ENCODE data around the gene PAEP.
A peak's percentile ranks its signal among the peaks of the same experiment; 100 is the strongest.
"Not testable (repeated sequence)": the region's sequence is repeated elsewhere in the genome, so short reads cannot be mapped to it uniquely, and the experiment has no call there.

Gene PAEP

DNA sequence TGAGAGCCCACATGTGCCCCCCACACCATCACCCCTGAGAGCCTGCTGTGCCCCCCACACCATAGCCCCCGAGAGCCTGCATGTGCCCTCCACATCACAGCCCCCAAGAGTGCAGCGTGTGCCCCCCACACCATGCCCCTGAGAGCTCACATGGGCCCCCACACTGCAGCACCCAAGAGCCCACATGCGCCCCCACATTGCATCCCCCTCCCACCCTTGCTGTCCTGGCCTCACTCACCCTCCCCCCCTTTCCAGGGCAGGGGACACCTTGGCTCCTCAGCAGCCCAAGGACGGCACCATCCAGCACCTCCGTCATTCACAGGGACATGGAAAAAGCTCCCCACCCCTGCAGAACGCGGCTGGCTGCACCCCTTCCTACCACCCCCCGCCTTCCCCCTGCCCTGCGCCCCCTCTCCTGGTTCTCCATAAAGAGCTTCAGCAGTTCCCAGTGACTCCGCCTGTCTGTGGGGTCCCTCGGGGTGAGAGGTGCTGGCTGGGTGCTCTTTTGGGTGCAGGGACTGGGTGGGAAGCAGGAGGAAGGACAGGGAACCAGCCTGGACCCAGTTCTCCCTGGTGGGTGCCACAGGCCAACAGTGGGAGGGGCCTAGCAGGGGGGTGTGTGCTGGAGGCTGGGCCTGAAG, 35.3 kb upstream of the PAEP start:
- DNase-seq (ENCODE audit: low read depth) = no peak

DNA sequence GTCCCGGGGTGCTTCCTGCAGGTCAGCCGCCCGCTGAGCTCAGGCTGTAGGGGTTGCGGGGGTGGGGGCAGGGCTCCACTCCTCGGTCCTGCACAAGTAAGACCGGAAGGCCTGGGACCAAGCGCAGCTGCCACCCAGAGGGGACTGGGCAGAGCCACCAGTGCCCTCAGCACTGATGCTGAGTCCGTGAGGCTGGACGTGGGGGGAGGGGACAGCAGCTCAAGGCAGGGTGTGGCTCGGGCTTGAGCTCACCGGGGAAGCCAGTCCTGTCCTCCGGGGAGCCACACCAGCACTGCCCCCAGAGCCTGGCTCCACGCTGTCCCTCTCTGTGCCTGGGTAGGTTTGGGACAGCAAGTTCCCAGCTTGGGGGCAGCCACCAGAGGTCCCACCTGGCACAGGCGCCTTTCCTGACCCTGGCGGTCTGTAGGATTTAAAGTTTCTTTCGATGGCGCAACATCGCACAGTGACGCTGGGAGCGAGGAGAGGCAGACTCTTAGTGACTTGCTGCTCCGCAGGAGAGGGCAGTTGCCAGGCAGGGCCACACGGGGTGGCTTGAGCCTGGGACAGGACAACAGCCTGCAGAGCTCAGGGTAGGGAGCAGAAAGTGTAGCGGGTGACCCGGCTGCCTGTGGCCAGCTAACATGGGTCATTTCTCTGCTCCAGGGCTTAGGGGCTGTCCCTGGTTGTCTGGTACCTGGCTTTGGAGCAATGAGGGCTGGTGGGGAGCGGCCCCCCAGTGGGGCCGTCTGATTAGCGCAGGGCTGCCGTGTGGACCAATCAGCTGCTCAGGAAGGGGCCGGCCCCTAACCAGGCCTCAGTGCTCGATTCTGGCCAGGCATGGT, 34.6 kb upstream of the PAEP start:
- DNase-seq (ENCODE audit: low read depth) = no peak

DNA sequence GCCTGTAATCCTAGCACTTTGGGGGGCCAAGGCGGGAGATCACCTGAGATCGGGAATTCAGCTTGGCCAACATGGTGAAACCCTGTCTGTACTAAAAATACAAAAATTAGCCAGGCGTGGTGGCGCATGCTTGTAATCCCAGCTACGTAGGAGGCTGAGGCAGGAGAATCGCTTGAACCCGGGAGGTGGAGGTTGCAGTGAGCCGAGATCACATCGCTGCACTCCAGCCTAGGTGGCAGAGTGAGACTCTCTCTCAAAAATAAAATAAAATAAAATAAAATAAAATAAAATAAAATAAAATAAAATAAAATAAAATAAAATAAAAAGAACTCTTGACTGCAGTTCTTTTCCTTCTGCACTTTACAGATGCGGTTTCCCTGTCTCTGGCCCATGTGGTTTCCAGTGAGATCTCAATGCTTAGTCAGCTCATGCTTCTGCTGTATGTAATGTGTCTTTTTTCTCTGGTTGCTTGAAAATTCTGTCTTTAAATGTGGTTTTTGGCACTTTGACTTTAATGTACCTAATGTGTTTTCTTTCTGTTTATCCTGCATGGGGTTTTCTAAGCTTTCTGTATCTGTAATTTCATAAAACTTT, 32.6 kb upstream of the PAEP start:
- DNase-seq (ENCODE audit: low read depth) = not testable (repeated sequence)

DNA sequence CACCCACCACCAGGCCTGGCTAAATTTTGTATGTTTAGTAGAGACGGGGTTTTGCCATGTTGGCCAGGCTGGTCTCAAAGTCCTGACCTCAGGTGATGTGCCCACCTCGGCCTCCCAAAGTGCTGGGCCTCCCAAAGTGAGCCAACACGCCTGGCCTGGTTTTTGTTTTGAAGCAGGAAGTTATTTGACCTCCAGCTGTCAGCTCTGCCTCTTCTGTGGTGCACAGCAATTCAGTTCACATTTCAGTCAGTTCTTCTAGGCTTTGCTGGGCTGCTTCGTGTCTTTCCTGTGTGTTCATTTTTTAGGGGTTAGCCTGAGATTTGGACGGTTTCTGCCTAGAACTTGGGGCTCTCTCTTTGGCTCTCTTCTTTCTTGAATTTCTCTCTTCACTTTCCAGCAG, 31.4 kb upstream of the PAEP start:
- DNase-seq (ENCODE audit: low read depth) = no peak

DNA sequence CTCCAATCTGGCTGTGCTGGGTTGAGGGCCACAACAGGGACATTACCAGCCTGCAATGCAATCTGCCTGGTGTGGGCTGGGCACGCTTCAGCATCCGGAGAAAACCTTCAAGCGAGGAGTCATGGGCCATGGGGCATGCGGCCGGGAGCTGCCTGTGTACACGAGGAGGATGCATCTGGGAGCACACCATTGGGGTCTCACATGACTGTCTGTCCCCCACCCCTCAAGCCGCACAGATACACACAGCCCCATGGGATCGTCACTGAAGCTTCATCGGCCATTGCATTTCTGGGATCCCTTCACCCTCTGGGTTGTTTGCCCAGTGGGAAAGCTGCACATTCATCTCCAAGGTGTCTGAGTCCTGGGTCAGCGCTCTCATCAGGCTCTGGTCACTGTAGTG, 30.5 kb upstream of the PAEP start:
- DNase-seq (ENCODE audit: low read depth) = no peak

DNA sequence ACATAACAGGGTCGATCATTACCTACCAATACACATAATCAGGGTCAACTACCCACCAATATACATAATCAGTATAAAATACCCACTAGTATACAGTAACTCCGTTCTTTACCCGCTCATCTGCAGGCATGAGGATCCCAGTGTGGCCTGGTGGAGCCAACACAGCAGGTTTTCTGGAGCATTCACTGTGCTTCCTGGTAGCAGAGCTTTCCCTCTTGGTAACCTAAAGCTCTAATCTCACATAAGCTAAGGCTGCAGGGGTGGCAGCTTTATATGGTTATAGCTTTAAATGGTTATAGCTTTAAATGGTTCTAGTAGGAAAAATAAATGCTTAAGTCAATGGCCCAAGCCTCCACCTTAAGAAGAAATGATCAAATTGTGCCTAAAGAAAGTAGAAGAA, 28.4 kb upstream of the PAEP start:
- DNase-seq (ENCODE audit: low read depth) = no peak

DNA sequence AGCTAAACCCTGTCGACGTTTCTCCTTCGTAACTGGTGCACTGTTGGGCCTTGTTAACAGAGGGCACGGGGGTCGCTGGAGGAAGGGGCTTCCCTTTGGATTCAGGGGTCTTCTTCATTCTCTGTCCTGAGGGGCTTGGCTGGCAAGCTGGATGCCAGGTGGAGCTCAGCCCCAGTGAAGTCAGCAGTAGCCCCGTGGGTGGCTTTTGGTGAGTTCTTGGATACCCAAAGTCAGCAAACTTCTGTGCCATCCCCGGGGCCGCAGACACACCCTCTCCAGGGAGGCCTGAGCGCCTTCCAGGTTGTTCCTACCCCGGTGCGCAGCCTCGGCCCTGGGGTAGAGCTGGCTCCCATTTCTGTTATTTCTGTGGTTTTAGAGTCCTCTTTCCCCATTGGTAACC, 27.9 kb upstream of the PAEP start:
- no peak for DNase-seq (ENCODE audit: low read depth)

DNA sequence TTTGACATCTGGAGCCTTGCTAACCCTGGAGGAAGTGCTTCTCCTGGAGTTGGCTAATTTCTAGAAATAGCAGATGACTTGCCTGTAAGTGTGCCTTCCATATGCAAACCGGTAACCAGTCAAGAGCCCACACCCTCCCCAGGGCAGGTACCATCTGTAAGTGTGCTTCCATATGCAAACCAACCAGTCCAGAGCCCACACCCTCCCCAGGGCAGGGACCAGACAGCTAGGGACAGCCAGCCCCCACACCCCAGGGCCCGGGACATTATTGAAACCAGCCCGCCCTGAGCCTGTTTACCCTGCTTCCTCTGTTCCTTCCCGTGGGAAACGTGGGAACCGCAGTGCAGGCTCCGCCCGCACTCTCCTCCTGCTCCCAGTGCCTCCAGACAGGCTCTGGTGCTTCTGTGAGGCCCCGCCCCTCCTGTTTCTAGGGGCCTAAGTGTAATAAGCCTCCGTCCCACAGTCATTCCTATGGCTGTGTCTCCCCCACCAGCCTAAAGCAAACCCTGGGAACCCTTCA, 27.3 kb upstream of the PAEP start:
- DNase-seq (ENCODE audit: low read depth) = not testable (repeated sequence)

DNA sequence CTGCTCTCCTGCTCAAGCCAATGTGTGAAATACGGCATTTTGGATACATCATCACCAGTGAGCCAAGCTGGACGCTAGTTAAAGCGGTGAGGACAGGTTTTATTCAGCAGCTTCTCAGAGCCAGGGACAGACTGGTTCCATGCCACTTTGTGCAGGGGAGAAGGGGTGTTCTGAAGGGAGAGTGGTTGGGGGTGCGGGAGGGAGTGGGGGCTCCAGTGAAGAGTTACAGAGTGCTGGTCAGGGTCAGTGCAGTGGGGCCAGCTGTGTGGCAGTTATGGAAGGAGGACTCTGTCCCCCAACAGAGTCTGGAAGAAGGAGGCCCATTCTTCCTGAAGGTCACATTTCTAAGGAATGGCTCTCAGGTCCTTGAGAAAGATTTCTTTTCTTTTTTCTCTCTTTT, 26.7 kb upstream of the PAEP start:
- not testable (repeated sequence) for DNase-seq (ENCODE audit: low read depth)

DNA sequence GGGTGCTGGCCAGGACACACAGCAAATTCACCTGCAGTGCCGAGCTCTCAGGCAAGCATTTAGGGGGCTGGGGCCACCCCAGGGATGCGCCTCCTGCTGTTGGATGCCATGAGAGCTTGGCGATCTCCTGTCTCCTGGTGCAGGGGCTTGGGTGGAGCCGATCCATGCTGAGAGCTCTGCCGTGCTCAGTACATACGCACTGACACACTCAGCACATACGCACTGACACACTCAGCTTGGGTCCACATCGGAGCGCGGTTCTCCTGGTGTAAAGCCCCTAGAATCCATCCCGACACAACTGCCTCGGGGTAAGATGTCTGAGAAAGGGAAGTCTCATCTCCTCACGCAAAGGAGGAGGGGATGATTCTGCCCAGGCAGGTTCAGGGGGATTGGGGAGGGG, 25.9 kb upstream of the PAEP start:
- not testable (repeated sequence) for DNase-seq (ENCODE audit: low read depth)

DNA sequence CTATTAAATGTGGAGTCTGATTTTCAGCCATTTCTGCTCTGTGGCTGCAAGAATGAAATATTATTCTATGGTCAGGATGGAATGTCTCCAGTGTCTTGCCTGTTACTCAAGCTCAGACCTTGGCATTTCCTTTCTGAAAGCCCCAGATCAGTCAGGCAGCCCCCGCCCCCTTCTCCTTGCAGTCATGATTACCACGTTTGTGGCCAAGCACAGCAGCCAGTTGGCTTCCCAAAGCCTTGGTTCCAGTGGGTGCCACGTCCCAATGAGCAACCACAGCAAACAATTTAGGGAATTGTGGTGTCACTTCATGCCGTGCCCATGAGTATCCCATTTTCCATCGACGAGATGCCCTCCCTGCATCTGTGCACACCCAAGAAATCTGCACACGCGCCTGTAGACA, 25.3 kb upstream of the PAEP start:
- peak; percentile 82 for DNase-seq (ENCODE audit: low read depth)

DNA sequence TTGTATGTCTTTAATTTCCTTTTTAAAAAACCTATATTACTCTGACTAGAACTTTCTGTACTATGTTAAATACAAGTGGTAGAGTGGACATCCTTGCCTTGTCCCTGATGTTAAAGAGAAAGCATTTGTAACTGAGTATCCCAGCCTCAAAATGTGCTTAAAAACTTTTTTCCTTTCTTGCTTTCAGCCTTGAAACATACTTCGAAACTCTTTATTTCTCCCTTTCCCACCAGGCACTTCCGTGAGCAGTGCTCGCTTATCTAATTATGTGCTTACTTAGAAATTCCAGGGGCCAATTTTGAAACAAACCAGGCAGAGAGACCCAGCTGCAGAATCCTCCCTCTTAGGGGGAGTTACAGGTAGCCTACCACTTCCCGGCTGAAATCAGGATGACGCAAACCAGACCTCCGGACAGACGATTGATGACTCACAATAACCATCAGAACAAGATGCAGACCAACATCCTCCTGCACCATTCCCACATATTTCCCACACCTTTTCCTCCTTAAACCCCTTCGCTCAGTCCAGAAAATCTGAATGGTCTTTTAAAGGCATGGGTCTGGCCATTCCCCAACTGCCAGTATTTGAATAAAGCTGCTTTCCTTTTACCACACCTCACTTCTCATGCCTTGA, 18.2 kb upstream of the PAEP start:
- not testable (repeated sequence) for DNase-seq (ENCODE audit: low read depth)

DNA sequence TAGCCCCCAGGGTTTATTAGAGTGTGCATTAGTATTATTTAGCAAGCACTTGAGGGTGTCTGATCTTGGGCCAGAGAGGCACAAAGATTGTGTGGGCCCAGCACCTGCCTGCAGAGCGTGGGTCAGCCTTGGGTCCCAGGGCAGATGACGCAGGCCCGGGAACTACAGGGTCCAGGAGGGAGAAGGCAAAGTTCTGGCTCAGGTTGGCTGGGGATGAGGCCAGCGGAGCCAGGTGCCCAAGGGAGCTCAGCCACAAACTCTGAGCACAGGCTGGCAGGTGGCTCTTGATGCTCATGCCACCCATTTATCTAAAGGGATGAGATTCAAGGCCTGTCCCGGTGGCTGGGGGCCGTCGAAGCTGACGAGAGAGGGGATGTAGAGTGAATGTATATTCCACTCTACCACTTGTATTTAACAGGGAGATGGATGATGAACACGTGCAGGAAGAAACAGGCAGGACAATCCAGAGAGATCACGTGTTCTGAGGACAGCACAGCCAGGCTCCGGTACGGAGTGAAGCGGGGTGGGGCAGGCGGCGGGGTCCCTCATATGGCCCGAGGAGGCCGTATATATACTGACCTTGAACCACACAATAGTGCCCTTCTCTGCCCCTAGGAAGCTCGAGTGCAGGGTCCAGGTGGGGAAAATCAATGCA, 16.4 kb upstream of the PAEP start:
- no peak for DNase-seq (ENCODE audit: low read depth)

DNA sequence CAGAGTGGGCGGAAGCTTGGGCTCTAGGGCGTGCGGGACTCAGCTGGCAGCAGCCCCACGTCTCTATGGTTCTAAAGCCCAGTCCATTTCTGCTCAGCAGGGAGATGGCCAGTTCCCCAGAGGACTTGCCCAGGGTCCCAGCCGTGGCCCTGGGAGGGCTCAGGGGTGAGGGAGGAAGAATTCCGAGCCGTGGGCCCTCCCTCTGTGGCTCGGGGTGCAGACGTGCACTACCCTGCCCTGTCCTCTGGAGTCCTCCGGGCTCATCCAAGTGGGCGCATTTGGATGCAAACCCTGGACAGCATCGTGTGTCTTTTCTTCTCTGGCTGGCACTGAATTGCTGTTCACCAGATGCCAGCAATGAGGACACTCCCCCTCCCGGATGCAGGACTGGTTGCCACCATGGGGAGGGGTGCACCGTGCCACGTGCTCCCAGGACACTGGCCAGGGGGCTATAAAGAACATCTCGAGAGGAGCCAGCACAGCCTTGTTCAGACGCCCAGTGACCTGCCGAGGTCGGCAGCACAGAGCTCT, 15.8 kb upstream of the PAEP start, which contains the start of gene OBP2A:
TSS of gene OBP2A (plus strand) at position 481 of the 531 bp plus-strand sequence. CDS start 55 bp downstream, outside the sequence.
- not testable (repeated sequence) for DNase-seq (ENCODE audit: low read depth)

DNA sequence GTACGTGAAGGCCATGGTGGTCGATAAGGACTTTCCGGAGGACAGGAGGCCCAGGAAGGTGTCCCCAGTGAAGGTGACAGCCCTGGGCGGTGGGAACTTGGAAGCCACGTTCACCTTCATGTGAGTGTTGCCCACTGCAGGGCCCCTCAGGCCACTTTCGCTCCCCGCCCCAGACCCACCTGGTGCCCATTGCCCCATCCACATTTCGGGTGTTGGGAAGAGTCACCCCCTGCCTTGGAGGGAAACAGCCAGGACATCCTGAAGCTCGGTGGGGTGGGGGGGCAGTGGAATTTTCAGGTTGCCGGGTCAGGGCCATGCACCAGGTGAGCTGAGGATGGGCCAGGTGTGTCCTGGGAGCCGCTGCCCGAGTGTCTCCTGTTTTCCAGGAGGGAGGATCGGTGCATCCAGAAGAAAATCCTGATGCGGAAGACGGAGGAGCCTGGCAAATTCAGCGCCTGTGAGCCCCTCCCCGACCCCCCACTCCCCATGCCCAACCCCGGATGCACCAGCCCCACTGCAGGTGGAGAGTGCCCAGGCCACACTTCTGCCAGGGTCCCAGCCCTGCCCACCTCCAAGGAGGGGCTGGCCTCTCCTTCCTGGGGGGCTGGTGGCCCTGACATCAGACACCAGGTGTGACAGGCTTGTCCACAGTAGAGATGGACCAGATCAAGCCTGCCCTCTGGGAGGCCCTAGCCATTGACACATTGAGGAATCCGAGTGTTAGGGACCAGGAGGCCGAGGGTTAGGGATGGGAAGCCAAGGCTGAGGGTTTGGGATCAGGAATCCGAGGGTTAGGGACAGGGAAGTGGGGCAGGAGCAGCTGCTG, 14.6 kb upstream of the PAEP start:
- not testable (repeated sequence) for DNase-seq (ENCODE audit: low read depth)

DNA sequence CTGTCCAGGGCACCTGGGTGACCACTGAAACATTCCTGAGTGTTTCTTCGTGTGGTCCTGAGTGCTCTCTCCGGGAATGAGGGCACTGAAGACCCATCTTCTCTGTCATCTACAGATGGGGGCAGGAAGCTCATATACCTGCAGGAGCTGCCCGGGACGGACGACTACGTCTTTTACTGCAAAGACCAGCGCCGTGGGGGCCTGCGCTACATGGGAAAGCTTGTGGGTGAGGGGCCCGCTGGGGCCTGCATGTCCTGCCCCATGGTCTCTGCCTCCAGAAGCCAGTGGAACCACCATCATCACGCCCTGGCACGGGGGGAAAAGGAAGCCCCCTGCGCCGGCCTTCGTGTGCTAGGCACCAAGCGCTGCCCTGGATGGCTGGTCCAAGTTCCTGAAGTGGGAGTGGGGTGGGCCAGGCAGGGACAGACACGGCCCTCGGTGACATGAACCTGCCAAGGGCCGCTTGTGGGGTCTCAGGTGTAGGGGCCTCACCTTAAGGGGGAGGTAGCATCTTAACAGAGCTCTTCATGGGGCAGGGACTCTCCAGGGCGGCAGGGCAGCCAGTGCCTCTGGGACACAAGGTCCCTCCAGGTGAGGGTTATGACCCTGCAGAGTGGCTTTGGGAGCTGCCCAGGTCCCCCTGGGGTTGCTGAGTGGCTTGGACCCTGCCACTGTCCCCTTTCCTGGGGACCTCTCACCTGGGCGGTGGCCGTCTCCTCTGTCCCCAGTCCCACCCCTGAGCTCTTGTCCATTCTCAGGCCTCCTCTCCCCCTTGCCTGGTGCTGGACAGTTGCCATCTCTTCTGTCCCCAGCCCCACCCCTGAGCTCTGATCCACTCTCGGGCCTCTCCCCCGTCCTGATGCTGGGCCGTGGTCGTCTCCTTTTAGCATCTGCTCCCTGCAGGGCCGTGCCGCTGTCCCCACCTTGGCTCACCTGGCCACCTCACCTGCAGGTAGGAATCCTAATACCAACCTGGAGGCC, 13.5 kb upstream of the PAEP start:
- DNase-seq (ENCODE audit: low read depth) = no peak

DNA sequence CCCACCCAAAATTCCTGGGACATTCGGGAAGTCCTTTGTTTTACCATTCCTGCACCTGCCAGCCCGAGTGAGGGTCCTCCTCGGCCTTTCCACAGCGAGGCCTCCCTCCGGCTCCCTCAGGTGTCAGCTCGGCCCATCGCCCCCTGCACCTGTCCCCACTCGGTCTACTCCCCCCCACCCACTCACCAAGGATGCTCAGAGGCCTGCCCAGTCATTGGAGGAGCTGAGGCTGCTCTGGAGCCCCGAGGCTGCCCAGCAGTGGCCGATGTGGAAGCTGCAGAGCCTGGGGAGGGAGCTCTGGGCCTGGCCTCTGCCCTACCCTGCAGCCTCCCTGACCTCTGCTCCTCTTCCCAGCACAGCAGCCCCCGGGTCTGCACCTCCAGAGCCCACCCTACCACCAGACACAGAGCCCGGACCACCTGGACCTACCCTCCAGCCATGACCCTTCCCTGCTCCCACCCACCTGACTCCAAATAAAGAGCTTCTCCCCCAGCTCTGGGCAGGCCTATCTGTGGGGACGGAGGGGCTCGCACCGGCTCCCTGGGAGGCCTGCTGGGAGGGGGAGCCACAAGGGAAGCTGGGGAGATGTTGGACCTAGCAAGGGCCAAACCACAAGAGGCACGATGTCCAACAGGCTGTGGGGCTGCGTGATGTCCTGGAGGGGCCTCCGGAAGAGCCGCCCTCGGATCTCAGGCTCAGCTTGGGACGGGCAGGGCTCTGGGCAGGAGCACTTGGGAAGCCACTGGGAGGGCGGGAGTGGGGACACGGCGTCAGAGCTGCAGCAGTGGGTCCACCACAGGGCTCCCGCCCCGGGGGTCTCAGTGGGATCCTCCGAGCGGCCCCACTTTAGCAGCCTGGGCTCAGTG, 11.8 kb upstream of the PAEP start:
- DNase-seq (ENCODE audit: low read depth) = not testable (repeated sequence)

DNA sequence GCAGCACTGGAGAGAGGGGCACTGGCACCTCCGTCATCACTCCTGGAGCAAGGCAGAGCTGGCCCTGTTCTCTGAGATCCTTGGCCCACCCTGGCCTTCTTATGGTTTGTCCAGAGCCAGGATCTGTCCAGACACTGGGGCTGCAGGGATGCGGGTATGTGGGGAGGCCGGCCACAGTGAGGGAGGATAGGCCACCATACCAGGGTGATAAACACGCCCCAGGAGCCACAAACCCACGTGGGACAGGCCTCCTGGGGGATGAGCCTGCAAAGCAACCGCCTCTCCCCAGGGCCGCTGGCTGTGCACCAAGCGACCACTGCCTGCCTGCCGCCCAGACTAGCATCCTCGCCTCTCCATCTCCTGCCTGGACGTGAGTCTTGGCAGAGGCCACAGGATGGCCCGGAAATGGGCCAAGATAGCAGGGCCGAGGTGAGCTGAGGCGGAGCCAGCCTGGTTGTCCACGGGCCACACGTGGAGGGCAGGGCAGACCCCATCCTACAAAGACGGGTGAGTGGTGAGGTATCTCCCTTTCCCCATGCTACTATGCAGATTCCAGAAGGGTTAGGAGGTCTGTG, 11.1 kb upstream of the PAEP start:
- DNase-seq (ENCODE audit: low read depth) = no peak

All from stromal cell of bone marrow (primary cell).